GM21390 (cell line): ENCODE results near the gene RREB1.

Experiments
- ATAC-seq: cut with Tn5 transposase; IDR thresholded peaks from one replicate; pipeline ENCODE4 v1.9.1; 2021; ENCODE audit not compliant: unreplicated experiment

RREB1 gene

DNA sequence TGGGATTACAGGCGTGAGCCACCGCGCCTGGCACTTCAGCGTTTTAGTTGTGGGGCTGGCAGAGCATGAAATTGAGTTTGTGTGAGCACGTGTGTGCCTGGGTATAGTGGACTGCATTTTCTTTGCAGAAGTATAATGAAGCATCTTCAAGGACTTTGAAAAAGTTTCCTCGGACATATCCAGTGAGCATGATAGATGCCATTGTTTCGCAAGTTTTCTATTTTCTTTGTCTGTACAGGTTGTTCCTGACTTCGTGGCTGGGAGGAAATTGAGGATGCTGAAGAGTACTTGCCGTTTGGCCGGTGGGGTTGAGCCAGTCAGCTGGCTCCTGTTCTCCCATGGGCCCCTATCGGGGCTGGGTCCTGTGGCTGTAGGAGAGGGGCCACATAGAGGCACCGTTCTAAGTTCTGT is 55.9 kb downstream of the RREB1 start:
- no peak for ATAC-seq

DNA sequence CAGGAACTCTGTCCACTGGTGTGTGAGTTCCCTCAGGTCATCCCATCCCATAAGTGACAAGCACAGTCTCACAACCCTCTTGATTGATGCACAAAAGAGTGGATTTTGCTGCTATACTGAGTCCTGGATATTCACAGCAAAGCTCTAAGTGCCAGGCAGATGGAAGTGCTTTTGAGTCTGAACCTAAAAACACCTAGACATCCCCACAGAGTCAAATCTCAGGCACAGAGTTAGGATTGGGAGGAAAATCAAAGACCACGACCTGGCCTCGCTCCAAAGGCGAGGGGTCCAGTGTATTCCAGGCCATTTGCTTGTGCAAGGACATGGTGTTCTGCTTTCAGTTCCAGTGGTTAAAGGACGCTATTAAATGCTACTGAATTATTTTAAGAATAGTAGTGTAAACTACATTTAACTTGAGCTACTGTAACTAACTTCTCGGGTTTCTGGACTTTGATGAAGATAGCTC is 56.8 kb downstream of the RREB1 start:
- no peak for ATAC-seq

DNA sequence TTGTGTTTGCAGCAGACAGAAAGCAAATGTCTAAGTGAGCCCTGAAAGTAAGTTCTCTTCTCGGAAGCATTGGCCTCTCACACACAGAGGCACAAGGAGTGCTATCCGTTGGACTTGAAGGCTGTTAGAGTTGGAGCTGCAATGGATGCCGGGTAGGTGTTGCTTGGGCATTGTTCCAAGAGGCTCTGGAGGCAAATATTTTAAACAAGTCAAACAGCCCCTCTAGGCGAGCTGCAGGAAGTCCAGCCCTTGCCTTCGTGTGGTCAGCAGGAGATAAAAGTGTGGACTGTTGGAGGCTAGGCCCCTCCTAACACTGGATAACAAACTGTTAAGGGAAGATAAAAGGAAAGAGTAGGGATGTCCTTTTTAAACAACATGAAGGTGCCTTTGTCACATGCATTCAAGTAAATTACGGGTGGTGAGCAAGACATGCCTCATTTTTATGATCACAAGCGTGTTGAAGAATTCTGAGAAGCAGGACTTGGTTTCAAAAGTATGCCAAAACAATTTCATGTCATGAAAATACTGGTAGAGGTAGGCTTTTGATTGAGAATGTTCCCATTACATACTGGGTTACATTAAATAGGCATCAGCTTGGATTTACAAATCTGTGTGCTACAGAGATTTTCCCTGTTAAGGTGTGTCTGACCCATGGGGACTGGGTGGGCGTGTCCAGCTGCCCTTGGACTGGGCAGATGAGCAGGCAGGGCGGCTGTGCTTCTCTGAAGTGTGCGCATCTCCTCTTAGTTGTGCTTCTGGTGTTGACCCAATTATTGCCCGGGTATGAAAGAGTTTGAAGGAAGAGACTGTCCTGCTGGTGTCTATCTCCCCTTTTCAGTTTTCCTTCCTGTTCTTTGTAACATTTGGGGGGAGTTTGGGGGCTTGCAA is 57.5 kb downstream of the RREB1 start:
- no peak for ATAC-seq

DNA sequence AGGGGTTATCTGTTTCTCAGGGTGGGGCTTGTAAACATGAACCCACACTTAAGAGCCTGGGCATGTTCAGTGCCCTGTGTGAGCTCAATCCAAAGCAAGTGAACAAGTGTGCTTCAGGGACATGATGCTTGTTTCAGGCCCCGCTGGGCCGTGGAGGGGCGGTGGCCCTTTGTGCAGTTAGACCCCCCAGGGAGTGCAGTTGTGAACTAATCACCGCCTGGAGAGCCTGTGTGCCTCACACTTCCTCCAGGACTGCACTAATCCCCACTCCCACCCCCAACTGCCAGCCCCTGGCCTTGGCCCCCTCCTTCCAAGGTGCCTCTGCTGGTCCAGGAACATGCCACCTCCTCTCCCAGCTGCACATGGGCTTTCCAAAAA is 58.1 kb downstream of the RREB1 start:
- ATAC-seq: no peak

DNA sequence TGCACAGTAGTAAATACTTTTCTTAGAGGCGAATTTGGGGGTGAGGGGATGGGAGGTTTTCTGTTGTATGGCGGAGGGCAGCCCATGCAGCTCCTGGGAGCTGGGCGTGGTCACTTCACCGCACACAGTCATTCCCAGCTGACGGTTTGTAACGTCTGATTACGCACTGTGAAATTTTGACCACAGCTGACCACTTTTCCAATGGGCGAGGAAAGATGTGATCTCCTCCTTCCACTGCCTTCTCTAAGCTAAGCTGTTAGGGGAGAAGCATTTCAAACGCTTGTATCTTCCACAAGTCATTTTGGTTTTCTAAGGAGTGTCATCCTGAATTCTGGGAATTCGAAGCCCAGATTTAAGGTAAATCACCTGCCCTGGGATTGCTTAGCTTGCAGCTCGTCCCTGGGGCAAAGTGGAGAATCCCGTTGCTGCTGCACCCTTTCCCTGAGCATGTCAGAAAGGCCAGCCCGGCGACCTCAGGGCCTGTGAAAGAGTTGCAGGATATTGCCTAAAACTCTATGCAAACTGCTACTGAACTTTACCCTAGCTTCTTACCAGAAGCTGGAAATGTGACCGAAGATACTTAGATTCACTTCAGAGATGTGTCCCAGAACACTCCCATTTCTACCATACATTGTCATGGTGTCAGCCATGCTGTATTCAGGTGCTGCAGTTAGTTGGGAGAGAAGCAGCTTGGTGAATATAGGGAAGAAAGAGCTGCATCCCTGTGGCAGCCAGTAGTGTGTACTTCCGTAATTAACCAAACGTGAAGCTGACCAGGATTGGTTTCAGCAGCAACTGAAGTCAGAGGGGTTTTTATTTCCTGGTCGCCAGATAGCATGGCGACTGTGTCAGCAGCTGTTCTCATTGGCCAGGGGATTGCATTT is 58.9 kb downstream of the RREB1 start:
- no peak for ATAC-seq

DNA sequence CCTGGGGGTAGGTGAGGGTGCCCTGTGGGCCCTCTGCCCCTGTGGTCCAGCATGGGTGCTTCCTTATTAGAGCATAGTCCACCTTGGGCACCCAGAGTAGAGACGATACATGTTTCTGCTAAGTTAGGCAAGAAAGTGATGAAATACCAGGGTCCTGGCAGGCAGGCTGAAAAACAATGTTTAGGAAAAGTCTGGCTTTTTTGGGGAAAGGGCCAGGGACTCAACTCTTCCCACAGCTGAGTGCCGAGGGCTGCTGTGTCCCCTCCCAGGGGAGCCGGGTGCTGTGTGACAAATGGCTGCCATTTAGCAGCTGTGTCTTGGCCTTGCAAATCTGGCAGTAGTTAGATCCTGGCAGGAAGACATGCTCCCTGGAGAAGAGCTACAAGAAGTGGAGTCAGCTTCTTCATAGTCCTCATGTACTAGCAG is 61.5 kb downstream of the RREB1 start:
- no peak for ATAC-seq

DNA sequence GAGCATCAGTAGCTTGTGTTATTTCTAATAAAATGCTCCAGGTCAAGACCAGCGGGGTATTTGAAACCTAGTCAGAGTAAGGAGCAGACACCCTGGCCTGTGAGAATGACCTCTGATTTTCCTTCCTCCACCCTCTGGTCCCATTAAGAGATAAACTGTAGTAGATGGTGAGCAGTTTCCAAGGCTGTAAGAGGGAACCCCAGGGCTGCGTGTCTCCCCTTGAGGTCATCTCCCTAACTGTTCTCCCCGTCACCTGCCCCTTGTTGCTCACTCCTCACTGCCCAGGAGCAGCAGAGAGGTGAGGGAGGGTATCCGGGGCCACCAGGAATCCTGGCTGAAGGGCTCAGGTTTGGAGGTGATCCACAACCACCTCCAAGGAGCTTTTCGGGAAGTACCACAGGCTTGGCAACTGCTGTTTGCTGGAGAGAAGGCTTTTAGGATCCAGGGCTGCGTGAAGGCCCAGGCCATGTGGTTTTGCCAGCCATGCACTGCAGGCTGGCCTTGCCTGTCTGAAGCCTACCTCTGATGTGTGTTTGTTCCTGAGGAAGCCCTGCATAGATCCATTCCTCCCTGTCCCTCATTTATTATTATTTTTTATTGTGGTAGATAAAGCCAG is 62.5 kb downstream of the RREB1 start:
- ATAC-seq: no peak

DNA sequence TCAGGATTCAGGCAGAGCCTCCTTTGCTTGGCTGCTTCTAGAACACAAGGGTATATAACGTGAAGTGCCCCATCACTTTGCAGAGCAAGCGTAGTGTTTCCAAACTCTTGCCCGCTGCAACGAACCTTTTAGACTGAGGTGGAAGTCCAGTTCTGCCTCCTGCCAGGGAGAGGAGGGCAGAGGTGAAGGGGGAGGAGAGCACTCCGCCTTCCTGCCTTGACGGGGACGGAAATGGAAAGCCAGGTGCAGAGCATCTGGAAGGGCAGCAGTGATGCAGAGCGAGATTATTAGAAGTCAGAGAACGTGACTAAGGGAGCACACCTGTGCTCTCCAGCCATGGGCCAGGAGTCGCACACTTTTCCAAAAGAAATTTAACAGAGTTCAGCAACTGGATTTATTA is 63.4 kb downstream of the RREB1 start:
- ATAC-seq: no peak

DNA sequence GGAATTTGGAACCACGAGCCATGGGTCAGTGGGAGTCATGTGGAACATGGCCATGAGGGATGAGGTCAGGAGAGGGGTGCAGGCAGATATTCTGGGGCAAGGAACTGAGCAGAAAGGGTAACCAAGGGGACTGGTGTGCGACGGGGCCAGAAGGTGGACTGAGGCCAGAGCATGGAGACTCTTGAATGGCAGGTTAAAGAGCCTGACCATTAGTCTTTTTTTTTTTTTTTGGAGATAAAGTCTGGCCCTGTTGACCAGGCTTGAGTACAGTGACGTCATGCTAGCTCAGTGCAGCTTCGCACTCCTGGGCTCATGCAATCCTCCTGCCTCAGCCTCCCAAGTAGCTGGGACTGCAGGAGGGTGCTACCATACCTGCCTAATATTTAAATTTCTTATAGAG is 64.0 kb downstream of the RREB1 start:
- no peak for ATAC-seq

DNA sequence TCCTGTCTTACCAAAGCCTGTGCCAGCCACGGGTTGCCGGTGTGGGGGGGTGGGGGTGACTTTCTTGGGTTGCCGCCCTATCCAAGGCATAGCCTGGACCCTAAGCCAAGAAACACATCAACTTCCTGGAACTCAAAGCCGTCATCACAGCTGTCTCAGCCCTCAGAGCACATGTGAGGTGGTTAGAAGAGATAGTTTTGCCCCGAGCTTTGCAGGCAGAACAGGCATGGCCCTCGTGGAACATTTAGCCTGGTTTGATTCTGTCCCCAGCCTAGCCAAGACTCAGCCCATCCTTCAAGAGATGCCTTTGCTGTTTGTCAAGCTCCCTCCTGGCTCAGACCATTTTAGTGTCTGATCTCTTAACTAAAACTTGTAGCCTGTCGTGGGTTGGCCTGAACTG is 64.9 kb downstream of the RREB1 start:
- no peak for ATAC-seq

DNA sequence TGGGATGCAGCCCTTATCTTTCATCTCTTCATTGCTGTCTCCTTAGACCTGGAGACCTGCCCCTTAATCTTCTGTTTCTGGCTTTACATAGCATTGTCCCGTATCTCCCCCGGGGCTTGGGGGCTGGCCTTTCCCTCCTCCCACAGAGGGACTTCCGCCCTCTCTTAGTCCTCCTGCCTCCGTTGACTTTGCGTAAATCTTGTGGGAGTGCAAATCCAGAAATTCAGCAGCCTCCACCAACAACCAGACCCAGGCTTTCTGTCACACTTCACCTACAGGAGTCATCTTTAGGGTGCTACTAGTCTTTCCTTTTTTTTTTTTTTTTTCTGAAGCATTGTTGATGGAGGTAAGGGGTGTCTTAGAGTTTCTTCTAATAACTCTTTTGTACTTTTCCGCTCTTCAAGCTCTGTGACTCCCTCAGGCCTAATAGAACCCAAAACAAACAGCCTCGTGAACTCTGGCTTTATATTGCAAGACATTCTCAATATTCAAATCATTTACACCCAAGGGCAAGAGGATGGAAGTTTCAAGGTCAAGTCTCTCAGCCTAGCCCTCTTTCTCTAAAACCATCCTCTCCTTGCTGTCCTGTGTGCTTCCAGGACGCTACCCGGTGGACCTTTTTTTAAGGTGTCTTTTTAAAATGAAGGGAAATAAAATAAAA is 66.2 kb downstream of the RREB1 start:
- ATAC-seq: no peak

DNA sequence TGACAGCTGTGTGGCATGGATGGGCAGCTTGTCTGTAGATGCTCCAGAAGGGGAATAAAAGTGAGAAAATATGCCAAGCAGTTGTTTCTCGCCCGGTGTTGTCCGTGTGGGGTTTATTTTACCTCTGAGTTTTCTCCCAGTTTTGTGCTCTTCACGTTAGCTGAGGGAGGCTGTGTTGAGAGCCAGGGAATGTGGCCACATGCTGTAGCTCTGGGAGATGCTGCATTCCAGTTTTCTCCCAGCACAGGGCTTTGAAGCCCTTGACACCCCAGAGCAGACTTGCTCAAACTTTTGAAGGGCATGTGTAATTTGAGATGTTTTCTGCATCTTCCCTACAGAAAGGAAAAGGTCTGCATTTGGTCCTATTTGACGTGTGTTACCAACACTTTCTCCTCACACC is 67.7 kb downstream of the RREB1 start:
- no peak for ATAC-seq

DNA sequence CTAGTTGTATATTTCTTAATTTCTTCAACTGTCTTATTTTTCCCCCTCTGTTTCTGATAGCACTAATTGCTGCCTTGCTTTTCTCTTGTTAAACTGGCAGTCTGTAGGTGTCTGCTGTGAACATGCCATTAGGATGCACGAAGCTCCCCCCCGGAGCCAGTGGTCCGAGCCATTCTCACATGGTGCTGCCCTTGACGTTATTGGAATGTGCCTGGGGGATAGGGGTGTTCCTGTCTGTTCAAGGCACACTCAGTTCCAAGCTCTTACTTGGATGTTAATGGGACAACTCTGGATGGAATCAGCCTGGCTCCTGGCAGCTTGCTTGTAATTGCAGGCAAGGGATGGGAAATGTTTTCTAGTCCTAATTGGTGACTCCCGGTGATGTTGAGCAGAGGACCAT is 68.4 kb downstream of the RREB1 start:
- ATAC-seq: no peak

DNA sequence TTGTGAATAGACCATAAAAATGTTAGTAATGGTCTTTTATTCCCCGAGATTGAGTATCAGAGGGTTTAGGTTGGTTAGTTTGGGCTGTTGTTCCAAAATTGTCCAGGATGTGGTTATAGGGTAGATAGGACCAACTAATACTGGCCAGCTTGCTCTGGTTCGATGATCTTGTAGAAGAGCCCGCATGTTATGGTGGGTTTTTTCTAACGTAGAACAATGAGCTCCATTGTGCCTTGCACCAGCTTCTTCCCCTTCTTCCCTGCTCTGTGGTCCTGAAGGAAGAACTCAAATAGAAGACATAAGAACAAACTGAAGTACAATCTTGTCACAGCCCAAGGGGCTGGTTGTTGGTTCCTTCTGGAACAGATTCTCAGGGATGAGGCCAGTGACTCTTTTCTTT is 70.5 kb downstream of the RREB1 start:
- ATAC-seq: no peak

DNA sequence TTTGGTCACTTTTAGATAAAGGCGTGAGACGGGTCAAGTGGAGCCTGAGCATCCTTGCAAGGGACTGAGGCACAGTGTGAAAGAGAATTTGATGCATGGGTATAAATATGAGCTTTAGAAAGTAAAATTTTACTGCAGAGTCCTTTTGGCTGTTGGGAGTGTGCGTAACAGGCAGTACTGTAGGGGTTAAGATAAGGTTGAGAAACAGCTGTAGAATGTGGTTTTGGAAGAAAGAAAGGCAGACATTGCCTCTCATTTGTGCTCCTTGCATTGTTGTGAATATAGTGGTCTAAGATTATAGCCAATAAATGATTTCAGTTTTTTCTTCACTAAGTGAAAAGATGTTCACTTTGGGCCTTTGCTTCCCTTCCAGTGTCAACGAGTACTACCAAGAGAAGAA is 73.0 kb downstream of the RREB1 start:
- ATAC-seq: no peak

DNA sequence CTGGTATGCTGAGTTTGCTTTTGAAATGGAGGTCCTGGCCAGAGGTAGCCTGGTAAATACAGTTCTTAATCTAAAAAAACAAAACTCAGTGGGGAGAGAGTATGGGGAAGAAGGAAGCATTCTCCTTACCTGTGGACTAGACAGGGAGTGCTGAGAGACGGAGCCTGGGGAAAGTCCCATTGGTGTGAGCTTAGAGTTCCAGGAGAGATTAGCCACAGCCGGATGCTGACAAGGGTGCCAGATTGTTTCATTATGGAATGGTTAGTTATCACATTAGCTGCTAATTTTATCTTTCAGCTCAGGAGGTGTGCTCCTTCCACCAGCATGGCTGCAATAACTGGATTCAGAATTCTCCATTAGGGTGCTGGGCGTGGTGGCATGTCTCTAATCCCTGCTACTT is 75.9 kb downstream of the RREB1 start:
- ATAC-seq: no peak

DNA sequence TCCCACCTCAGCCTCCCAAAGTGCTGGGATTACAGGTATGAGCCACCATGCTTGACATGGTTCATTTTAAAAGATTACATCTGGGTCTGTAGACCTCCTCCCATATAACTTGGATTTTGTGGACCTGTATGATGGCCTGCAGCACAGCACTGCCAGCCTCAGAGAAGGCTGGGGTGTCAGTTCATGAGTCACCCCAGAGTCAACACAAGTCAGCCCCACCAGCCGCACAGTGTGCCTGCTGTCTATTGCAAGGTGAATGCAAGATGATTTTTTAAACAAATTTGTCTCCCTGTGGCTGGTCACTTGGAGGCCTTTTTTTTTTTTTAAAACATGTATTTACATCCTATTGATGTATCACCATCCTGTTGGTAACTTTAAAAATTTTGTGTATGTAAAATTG is 76.7 kb downstream of the RREB1 start:
- ATAC-seq: no peak

DNA sequence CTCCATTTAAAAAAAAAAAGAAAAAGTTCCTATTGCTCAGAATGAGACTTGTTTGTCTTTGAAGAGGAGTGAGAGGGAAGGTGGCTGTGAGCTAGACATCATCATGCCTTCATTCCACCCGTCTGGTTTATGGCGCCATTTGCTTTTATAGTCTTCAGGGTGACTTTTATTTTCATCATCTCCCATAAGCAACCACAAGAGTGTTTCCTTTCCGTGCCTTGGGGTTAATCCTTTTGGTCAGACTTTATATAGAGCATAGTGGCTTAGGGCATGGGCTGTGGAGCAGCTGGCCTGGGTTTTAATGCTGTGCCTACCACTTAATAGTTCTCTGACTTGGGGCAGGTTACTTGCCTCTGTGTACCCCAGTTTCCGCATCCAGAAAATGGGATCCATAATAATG is 77.8 kb downstream of the RREB1 start:
- ATAC-seq: no peak

DNA sequence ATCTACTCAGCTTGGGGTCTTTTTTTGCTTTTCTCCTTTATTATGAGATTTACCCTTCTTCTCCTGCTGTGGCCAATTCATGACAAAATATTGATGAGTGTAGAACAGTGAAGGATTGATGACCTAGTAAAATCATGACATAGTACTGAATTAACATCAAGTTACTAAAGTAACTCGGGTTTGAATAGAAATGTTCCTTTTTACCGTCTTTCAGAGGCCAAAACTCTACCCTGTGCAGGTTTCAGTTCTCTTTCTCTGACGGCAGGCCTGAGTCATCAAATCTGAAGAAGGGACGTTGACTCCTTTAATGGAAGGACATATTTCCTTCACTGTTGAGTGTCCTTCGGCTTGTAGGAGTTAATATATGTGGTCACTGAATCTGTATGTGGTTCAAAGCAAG is 80.7 kb downstream of the RREB1 start:
- ATAC-seq: peak; percentile 91

DNA sequence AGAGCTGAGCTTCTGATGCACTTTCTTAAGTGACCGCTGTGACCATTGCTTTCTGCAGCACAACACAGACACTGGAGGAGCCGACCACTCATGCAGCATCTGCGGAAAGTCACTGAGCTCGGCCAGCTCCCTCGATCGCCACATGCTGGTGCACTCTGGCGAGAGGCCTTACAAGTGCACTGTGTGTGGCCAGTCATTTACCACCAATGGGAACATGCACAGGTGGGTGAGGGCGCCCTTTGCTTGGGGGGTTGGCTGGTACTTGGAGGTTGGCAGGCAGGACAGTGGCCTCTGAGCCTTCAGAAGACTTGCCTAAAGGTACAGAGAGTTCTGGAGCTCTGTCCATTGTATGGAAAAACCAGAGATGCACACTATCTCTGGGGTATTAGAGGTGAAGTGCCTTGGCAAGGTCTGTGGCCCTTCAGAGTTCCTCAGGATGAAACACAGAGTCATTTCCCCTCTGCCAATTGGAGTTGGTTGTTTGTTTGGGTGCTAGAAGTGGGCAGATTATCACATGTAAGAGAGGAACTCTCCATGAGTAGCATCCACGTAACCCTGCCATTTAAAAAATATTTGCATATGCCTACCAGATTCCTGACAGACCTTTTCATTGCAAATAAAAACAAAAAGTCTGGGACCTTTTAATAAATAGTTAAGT is 81.5 kb downstream of the RREB1 start:
- no peak for ATAC-seq

DNA sequence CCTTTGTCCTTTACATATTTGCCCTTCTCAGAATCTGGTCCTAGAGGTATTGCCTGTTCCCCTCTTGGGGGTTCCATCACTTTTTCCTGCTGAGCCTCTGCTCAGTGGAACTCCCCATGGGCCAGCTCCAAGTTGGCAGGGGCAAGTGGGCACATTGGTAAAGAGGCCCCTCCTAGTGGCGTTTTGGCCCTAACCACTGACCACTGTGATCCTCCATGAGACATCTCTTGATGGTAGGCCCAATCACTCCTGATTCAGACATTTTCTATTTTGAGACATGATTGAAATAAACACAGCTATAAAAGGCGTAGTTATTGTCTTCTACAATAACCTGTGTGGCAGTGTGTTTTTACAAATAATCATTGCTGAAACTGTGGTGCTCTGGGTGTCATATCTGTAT is 83.0 kb downstream of the RREB1 start:
- ATAC-seq: no peak
